AG09309 (cell line): ENCODE results near the gene PLD3.

Experiments
- DNase-seq: peaks from one replicate; pipeline ENCODE4 v3.0.0-alpha.2; 2010; ENCODE audit warnings: low read depth
- H3K4me3 ChIP-seq: 2 replicates; pipeline ENCODE4 v1.5.1; 2011; ENCODE audit warnings: mild to moderate bottlenecking, low read depth, low read length, moderate library complexity; ENCODE audit not compliant: control insufficient read depth
- TF ChIP-seq, protein P1 (sequence below): IDR thresholded peaks from 2 replicates; pipeline ENCODE4 v1.5.1; 2011; ENCODE audit warnings: mild to moderate bottlenecking, low read depth, low read length, inconsistent platforms; ENCODE audit not compliant: insufficient read depth, control insufficient read depth; ENCODE audit errors: missing control alignments

PLD3 gene

GRCh38 chr19:40309666-40310065 lies 38.8 kb upstream of the PLD3 start:
- TF ChIP-seq, protein P1, sequence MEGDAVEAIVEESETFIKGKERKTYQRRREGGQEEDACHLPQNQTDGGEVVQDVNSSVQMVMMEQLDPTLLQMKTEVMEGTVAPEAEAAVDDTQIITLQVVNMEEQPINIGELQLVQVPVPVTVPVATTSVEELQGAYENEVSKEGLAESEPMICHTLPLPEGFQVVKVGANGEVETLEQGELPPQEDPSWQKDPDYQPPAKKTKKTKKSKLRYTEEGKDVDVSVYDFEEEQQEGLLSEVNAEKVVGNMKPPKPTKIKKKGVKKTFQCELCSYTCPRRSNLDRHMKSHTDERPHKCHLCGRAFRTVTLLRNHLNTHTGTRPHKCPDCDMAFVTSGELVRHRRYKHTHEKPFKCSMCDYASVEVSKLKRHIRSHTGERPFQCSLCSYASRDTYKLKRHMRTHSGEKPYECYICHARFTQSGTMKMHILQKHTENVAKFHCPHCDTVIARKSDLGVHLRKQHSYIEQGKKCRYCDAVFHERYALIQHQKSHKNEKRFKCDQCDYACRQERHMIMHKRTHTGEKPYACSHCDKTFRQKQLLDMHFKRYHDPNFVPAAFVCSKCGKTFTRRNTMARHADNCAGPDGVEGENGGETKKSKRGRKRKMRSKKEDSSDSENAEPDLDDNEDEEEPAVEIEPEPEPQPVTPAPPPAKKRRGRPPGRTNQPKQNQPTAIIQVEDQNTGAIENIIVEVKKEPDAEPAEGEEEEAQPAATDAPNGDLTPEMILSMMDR = no peak
- no peak for DNase-seq
- no peak overlapping the region for H3K4me3 ChIP-seq

GRCh38 chr19:40312533-40312932 lies 36.0 kb upstream of the PLD3 start:
- TF ChIP-seq, protein P1 = no peak
- no peak overlapping the region for H3K4me3 ChIP-seq
- no peak for DNase-seq

DNA sequence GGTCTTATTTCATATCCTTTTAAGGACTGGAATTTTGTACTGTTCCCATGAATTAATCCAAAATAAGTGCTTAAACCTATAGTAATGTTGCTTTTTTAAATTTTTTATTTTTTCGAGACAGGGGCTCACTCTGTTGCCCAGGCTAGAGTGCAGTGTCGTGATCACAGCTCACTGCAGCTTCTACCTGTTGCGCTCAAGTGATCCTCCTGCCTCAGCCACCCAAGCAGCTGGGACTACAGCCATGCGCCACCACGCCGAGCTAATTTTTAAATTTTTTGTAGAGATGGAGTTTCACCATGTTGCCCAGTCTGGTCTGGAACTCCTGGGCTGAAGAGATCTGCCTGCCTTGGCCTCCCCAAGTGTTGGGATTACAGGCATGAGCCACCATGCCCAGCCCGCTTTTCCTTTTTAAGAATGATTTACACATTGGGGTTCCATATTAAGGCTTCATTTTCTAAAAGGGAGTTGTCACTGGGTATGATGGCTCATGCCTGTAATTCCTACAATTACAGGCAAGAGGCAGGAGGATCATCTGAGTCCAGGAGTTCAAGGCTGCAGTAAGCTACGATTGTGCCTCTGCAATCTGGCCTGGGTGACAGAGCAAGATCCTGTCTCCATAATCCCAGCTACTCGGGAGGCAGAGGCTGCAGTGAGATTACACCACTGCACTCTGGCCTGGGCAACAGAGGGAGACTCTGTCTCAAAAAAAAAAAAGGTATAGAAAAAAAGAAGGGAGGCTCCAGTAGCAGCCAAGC lies 35.1 kb upstream of the PLD3 start:
- DNase-seq = no peak
- H3K4me3 ChIP-seq = no peak overlapping the region

GRCh38 chr19:40314656-40315055 lies 33.8 kb upstream of the PLD3 start:
- TF ChIP-seq, protein P1 = no peak
- no peak for DNase-seq
- no peak overlapping the region for H3K4me3 ChIP-seq

More for the DNA sequence above, 35.1 kb upstream of the PLD3 start:
- TF ChIP-seq, protein P1 = no peak

GRCh38 chr19:40315812-40316470 lies 32.6 kb upstream of the PLD3 start:
- TF ChIP-seq, protein P1 = no peak
- no peak for DNase-seq
- H3K4me3 ChIP-seq = no peak overlapping the region

- H3K4me3 ChIP-seq = no peak overlapping the region
- DNase-seq = no peak
- TF ChIP-seq, protein P1 = no peak
These were observed 31.2 kb upstream of the PLD3 start for GRCh38 chr19:40317338-40317737.

DNA sequence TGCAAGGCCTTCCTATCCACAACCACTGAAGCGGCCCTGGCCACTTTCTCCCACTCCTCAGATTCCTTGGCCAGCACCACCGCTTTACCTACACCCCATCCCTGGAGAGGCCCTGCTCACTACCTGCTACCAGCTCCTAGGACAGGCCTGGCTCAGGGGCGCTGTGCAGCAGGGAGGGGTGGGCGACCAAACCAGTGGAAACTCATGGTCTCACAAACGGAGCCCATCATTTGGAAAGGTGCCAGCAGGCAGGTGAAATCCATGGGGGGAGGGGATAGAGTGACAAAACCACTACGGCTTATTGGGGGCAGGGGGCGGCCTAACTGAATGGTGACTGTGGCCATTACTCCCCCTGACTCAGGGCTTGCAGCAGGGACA lies 27.9 kb upstream of the PLD3 start:
- TF ChIP-seq, protein P1 = no peak
- no peak for DNase-seq
- no peak overlapping the region for H3K4me3 ChIP-seq
